Keratinocyte (primary cell): ENCODE data around the gene SMTNL1. TPM values are rescaled to one million over a fixed set of nuclear protein-coding genes. Genes with fewer than 3 reads are reported as not detected.

Source experiments
- DNase-seq: peaks from one replicate; pipeline ENCODE4 v3.0.0-alpha.2; 2011; ENCODE audit warnings: low read depth, missing footprints, low spot score
- FAIRE-seq: peaks from 2 replicates; lab custom pipeline; 2011; peaks lifted over from hg19 to GRCh38; lab: Jason Lieb, UNC
- H2AFZ ChIP-seq: 2 replicates; pipeline ENCODE4 v1.6.0; 2012; ENCODE audit warnings: low read length, control low read depth, inconsistent platforms; ENCODE audit not compliant: control insufficient read depth
- H3K27ac ChIP-seq: 2 replicates; pipeline ENCODE4 v1.5.1; 2011; ENCODE audit warnings: low read length; ENCODE audit not compliant: control insufficient read depth, insufficient read depth
- H3K27me3 ChIP-seq: 3 replicates; pipeline ENCODE4 v1.6.0; 2011; ENCODE audit warnings: low read length; ENCODE audit not compliant: control insufficient read depth, insufficient read depth; ENCODE audit errors: extremely low read depth
- H3K36me3 ChIP-seq, 2 experiments: 2 replicates in 1 of 2; 3 replicates in 1 of 2; pipeline ENCODE4 v1.5.1; 2011; ENCODE audit warnings: low read length in 2 of 2, mild to moderate bottlenecking in 1 of 2; ENCODE audit not compliant: control insufficient read depth in 2 of 2, insufficient read depth in 2 of 2; ENCODE audit errors: extremely low read depth in 1 of 2
- H3K4me1 ChIP-seq: 3 replicates; pipeline ENCODE4 v1.5.1; 2011; ENCODE audit warnings: low read length; ENCODE audit not compliant: control insufficient read depth, insufficient read depth; ENCODE audit errors: extremely low read depth
- H3K4me2 ChIP-seq: 3 replicates; pipeline ENCODE4 v1.6.0; 2011; ENCODE audit warnings: low read depth, low read length; ENCODE audit not compliant: control insufficient read depth, insufficient read depth; ENCODE audit errors: extremely low read depth
- H3K4me3 ChIP-seq, 3 experiments: fragments of 200-600 bp in 1 of 3; sonication (generic) in 1 of 3; 2 replicates in 2 of 3; 3 replicates in 1 of 3; pipeline ENCODE4 v1.5.1; 2011 to 2016; ENCODE audit warnings: low read length in 3 of 3, mild to moderate bottlenecking in 3 of 3, control low read depth in 2 of 3, inconsistent platforms in 1 of 3, low read depth in 1 of 3, mixed read lengths in 1 of 3, mixed run types in 1 of 3, moderate library complexity in 1 of 3; ENCODE audit not compliant: control insufficient read depth in 2 of 3, insufficient read depth in 2 of 3; ENCODE audit errors: extremely low read depth in 1 of 3
- H3K79me2 ChIP-seq: 2 replicates; pipeline ENCODE4 v1.6.0; 2012; ENCODE audit warnings: low read length; ENCODE audit not compliant: control insufficient read depth, insufficient read depth
- H3K9ac ChIP-seq: 3 replicates; pipeline ENCODE4 v1.6.0; 2011; ENCODE audit warnings: low read length; ENCODE audit not compliant: control insufficient read depth, insufficient read depth; ENCODE audit errors: extremely low read depth
- H3K9me1 ChIP-seq: 3 replicates; pipeline ENCODE4 v1.6.0; 2011; ENCODE audit warnings: low read length; ENCODE audit not compliant: control insufficient read depth, insufficient read depth; ENCODE audit errors: extremely low read depth
- H3K9me3 ChIP-seq: 2 replicates; pipeline ENCODE4 v1.5.1; 2012; ENCODE audit warnings: low read depth, low read length; ENCODE audit not compliant: control insufficient read depth
- H4K20me1 ChIP-seq: 3 replicates; pipeline ENCODE4 v1.6.0; 2011; ENCODE audit warnings: low read length; ENCODE audit not compliant: control insufficient read depth, insufficient read depth; ENCODE audit errors: extremely low read depth
- EZH2 ChIP-seq: IDR thresholded peaks from one replicate; pipeline ENCODE4 v1.6.1; 2012; ENCODE audit warnings: inconsistent platforms, mild to moderate bottlenecking, low read length, moderate library complexity
- dilution Hi-C: fragments of 300-500 bp; cut with MboI; formaldehyde crosslinking; loops from one replicate; pipeline ENCODE4 v1.7.0; 2020; ENCODE audit warnings: low sequenced_read_pairs; ENCODE audit not compliant: extremely low pct_ligation_motif_present
- polyA plus RNA-seq, 5 experiments: library from polyadenylated mRNA; depleted of rRNA in 3 of 5; stranded (reverse) in 3 of 5; stranded (forward) in 1 of 5; unstranded in 1 of 5; fragments of >200 nt; gene quantifications; 1 replicate in 1 of 5; 2 replicates in 3 of 5; 3 replicates in 1 of 5; pipeline versions ENCODE4 v1.2.1 to v1.2.3, GENCODE V29; 2011 to 2012; ENCODE audit warnings: missing spikeins in 2 of 5, low read depth in 1 of 5, low replicate concordance in 1 of 5
- TF ChIP-seq, protein P1 (sequence below), 3 experiments: IDR thresholded peaks in 1 of 3; conservative IDR thresholded peaks in 1 of 3; optimal IDR thresholded peaks in 1 of 3; 2 replicates in 2 of 3; 3 replicates in 1 of 3; pipeline versions ENCODE3 to v1.5.1; 2011; ENCODE audit warnings: low read length in 3 of 3, mild to moderate bottlenecking in 3 of 3, moderate library complexity in 2 of 3, control low read depth in 1 of 3, inconsistent platforms in 1 of 3; ENCODE audit not compliant: insufficient read depth in 2 of 3; ENCODE audit errors: extremely low read depth in 1 of 3

Gene SMTNL1
- polyA plus RNA-seq, 1 donor (not counting 4 experiments of a cell fraction or from before 2014, with no cell fraction given) = not detected

DNA sequence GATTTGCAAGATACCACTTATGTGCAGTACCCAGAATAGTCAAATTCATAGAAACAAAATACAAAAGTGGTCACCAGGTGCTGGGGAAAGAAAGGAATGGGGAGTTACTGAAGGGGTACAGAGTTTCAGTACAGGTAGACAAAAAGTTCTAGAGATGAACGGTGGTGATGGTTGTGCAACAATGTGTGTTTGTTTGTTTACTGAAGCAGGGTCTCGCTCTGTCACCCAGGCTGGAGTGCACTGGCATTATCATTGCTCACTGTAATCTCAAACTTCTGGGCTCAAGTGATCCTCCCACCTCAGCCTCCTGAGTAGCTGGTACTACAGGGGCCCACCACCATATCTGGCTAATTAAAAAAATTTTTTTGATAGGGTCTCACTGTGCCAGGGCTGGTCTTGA, 18.0 kb downstream of the SMTNL1 start:
- no peaks in the 10 kb centered on the region for H3K9me3 ChIP-seq
- no peak overlapping the region for H2AFZ ChIP-seq
- H3K27me3 ChIP-seq = no peaks in the 10 kb centered on the region
- H3K36me3 ChIP-seq = peaks cover 7 to 23% of the 10 kb centered on the region in 2 experiments
- H3K27ac ChIP-seq = no peak overlapping the region
- H3K79me2 ChIP-seq = no peaks in the 10 kb centered on the region
- H3K9me1 ChIP-seq = no peaks in the 10 kb centered on the region
- FAIRE-seq = no peak
- no peak for DNase-seq
- H3K4me1 ChIP-seq = no peaks in the 10 kb centered on the region
- H4K20me1 ChIP-seq = no peaks in the 10 kb centered on the region
- dilution Hi-C loops = no loop called here
- TF ChIP-seq, protein P1, sequence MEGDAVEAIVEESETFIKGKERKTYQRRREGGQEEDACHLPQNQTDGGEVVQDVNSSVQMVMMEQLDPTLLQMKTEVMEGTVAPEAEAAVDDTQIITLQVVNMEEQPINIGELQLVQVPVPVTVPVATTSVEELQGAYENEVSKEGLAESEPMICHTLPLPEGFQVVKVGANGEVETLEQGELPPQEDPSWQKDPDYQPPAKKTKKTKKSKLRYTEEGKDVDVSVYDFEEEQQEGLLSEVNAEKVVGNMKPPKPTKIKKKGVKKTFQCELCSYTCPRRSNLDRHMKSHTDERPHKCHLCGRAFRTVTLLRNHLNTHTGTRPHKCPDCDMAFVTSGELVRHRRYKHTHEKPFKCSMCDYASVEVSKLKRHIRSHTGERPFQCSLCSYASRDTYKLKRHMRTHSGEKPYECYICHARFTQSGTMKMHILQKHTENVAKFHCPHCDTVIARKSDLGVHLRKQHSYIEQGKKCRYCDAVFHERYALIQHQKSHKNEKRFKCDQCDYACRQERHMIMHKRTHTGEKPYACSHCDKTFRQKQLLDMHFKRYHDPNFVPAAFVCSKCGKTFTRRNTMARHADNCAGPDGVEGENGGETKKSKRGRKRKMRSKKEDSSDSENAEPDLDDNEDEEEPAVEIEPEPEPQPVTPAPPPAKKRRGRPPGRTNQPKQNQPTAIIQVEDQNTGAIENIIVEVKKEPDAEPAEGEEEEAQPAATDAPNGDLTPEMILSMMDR (optimal IDR thresholded peaks at IDR 0.05 in 1 of 3, IDR thresholded peaks at IDR 0.05 in 1 of 3, conservative IDR thresholded peaks at IDR 0.05 in 1 of 3; ENCODE audit: extremely low read depth in 1 of 3, insufficient read depth in 2 of 3, low read length in 3 of 3) = no peak
- TF ChIP-seq EZH2 = no peak
- H3K4me3 ChIP-seq = no peak overlapping the region
- H3K4me2 ChIP-seq = no peak overlapping the region
- H3K9ac ChIP-seq = no peak overlapping the region

DNA sequence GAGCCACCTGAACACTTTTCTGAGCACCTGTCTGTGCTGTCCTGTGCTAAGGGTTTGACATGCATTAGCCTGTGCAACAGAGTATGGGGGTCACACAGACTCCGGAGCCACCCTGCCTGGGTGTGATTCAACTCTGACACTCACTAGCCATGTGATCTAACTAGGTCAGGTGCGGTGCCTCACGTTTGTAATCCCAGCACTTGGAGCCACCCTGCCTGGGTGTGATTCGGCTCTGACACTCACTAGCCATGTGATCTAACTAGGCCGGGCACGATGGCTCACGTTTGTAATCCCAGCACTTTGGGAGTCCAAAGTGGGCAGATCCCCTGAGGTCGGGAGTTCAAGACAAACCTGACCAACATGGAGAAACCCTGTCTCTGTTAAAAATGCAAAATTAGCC, 18.6 kb downstream of the SMTNL1 start:
- H4K20me1 ChIP-seq = no peaks in the 10 kb centered on the region
- H3K9ac ChIP-seq = no peak overlapping the region
- no peaks in the 10 kb centered on the region for H3K4me1 ChIP-seq
- no peaks in the 10 kb centered on the region for H3K9me1 ChIP-seq
- no peaks in the 10 kb centered on the region for H3K9me3 ChIP-seq
- H3K27ac ChIP-seq = no peak overlapping the region
- no peak overlapping the region for H3K4me2 ChIP-seq
- dilution Hi-C loops = no loop called here
- no peak overlapping the region for H3K4me3 ChIP-seq
- H3K27me3 ChIP-seq = no peaks in the 10 kb centered on the region
- peaks cover 7 to 21% of the 10 kb centered on the region in 2 experiments for H3K36me3 ChIP-seq
- H3K79me2 ChIP-seq = no peaks in the 10 kb centered on the region
- no peak for DNase-seq
- H2AFZ ChIP-seq = no peak overlapping the region
- TF ChIP-seq, protein P1 (optimal IDR thresholded peaks at IDR 0.05 in 1 of 3, IDR thresholded peaks at IDR 0.05 in 1 of 3, conservative IDR thresholded peaks at IDR 0.05 in 1 of 3; ENCODE audit: extremely low read depth in 1 of 3, insufficient read depth in 2 of 3, low read length in 3 of 3) = no peak
- TF ChIP-seq EZH2 = no peak
- FAIRE-seq = no peak
